Breast epithelium (tissue), 4 donors: ENCODE data around the gene RNF166. TPM values are rescaled to one million over a fixed set of nuclear protein-coding genes. Genes with fewer than 3 reads are reported as not detected.

ENCODE experiments used
- DNase-seq, 2 donors: peaks; one replicate each; pipeline ENCODE4 v3.0.0-alpha.2; 2019; ENCODE audit warnings: low spot score in 2 of 2
- H3K27ac ChIP-seq, 2 donors: fragments of 200-600 bp; sonication (generic) in 1 of 2; one replicate each; pipeline ENCODE4 v1.5.1; 2016 to 2019; ENCODE audit warnings: mild to moderate bottlenecking in 1 of 2
- H3K27me3 ChIP-seq, 2 donors: fragments of 200-600 bp; sonication (generic) in 1 of 2; one replicate each; pipeline versions ENCODE4 v1.5.1 to v1.6.0; 2017 to 2019; ENCODE audit warnings: control low read depth in 1 of 2, mild to moderate bottlenecking in 1 of 2
- H3K36me3 ChIP-seq: fragments of 200-600 bp; one replicate; pipeline ENCODE4 v1.5.1; 2019
- H3K4me1 ChIP-seq, 2 donors: fragments of 200-600 bp; sonication (generic); one replicate each; pipeline ENCODE4 v1.5.1; 2016 to 2019; ENCODE audit warnings: control low read depth in 1 of 2
- H3K4me3 ChIP-seq, 3 donors: fragments of 200-600 bp; sonication (generic); 1 replicate in 2 of 3; 2 replicates in 1 of 3; pipeline ENCODE4 v1.5.1; 2016 to 2019; ENCODE audit warnings: mild to moderate bottlenecking in 3 of 3, moderate library complexity in 2 of 3
- H3K9me3 ChIP-seq, 2 donors: fragments of 200-600 bp; sonication (generic) in 1 of 2; one replicate each; pipeline ENCODE4 v1.5.1; 2016 to 2019; ENCODE audit warnings: control low read depth in 1 of 2
- POLR2A ChIP-seq: fragments of 450-650 bp; IDR thresholded peaks from one replicate; pipeline ENCODE4 v1.6.1; 2016; ENCODE audit warnings: antibody characterized with exemption, mild to moderate bottlenecking, moderate library complexity
- POLR2AphosphoS5 ChIP-seq, 3 donors: sonication (generic); formaldehyde crosslinking; IDR thresholded peaks; one replicate each; pipeline ENCODE4 v1.6.1; 2017; ENCODE audit warnings: antibody characterized with exemption in 3 of 3
- intact Hi-C: fragments of 100-400 bp; cut with DNase I; formaldehyde crosslinking; loops from one replicate; pipeline ENCODE4 v1.15.1; 2023; ENCODE audit warnings: low total_unique reads
- total RNA-seq, 3 donors: library from RNA; depleted of rRNA; stranded (reverse); fragments of >200 nt; gene quantifications; one replicate each; pipeline ENCODE4 v1.1.0, GENCODE V29; 2016
- TF ChIP-seq, protein P1 (sequence below), 3 donors: fragments of 450-650 bp; IDR thresholded peaks; one replicate each; pipeline ENCODE4 v1.5.1; 2016 to 2017; ENCODE audit warnings: antibody characterized with exemption in 3 of 3, mild to moderate bottlenecking in 3 of 3, moderate library complexity in 3 of 3

The RNF166 gene
- total RNA-seq, 3 donors from 2014 or later, result 19.2 to 22.0 (median 21.9) TPM

DNA sequence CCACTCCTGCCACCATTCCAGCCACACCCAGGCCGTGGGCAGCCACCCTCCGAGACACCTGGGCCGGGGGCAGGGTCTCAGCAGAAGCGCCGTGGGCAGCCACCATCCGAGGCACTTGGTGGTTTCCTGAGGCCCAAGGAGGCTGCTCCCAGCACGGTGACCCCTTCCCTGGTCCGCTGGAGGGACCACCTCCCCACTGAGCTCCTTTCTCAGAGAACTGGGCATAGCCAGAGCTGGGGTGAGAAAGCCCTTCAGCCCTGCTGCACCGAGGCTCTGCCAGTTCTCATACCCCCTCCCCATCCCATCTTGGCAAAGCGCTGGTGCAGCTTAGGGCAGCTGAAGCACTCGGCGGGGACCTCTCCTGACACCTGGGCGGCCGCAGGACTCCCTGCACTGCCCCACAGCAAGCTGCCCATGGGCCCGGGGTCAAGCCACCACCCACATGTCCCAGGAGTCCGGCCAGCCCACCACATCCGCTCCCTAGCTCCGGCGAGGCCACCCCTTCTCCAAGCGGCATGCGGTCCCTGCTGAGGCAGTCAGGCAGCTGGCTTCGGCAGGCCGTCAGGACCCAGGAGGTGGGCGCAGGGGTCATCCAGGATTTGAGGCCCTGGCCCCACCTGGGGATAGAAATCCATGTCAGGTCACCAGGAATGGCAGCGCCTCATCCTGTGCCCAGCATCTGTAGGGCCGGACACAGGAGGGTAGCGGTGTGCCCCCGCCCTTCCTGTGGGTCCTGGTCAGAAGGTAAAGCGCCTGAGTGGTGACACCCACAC, 54.0 kb downstream of the RNF166 start:
- DNase-seq, result no peak
- Histone ChIP-seq H3K4me1 (peaks cover 3% of the 10 kb centered on the region in 2 donors), H3K9me3 (no peaks in the 10 kb centered on the region), H3K4me3 (no peak overlapping the region), H3K36me3 (no peaks in the 10 kb centered on the region), H3K27ac (peak overlapping the region; percentile 48 to 71), H3K27me3 (no peaks in the 10 kb centered on the region)
- TF ChIP-seq POLR2A (no peak), POLR2AphosphoS5 (IDR thresholded peaks at IDR 0.05) (no peak)
- TF ChIP-seq, protein P1, sequence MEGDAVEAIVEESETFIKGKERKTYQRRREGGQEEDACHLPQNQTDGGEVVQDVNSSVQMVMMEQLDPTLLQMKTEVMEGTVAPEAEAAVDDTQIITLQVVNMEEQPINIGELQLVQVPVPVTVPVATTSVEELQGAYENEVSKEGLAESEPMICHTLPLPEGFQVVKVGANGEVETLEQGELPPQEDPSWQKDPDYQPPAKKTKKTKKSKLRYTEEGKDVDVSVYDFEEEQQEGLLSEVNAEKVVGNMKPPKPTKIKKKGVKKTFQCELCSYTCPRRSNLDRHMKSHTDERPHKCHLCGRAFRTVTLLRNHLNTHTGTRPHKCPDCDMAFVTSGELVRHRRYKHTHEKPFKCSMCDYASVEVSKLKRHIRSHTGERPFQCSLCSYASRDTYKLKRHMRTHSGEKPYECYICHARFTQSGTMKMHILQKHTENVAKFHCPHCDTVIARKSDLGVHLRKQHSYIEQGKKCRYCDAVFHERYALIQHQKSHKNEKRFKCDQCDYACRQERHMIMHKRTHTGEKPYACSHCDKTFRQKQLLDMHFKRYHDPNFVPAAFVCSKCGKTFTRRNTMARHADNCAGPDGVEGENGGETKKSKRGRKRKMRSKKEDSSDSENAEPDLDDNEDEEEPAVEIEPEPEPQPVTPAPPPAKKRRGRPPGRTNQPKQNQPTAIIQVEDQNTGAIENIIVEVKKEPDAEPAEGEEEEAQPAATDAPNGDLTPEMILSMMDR (IDR thresholded peaks at IDR 0.05), result no peak
- intact Hi-C loops, result no loop called here

GRCh38 chr16:88651276-88651988, 54.8 kb downstream of the RNF166 start:
- Histone ChIP-seq H3K36me3 (no peaks in the 10 kb centered on the region), H3K27ac (peak overlapping the region; percentile 48 to 71), H3K9me3 (no peaks in the 10 kb centered on the region), H3K4me1 (peaks cover 3% of the 10 kb centered on the region in 2 donors), H3K27me3 (no peaks in the 10 kb centered on the region), H3K4me3 (peak overlapping the region; percentile 84 to 86 (median 86))
- DNase-seq, result peak in 1 of 2 donors; percentile 41
- intact Hi-C loops, result no loop called here
- TF ChIP-seq, protein P1 (IDR thresholded peaks at IDR 0.05), result no peak
- TF ChIP-seq POLR2AphosphoS5 (IDR thresholded peaks at IDR 0.05), result peak in 1 of 3 donors; percentile 11
- TF ChIP-seq POLR2A, result no peak

- no peaks in the 10 kb centered on the region for H3K36me3 ChIP-seq
- H3K9me3 ChIP-seq, result no peaks in the 10 kb centered on the region
- peak within 1 kb of the TSS; percentile 48 to 71 for H3K27ac ChIP-seq
- peaks cover 3% of the 10 kb centered on the region in 2 donors for H3K4me1 ChIP-seq
- no peaks in the 10 kb centered on the region for H3K27me3 ChIP-seq
- intact Hi-C loops, result no loop called here
- TF ChIP-seq POLR2A (no peak), POLR2AphosphoS5 (IDR thresholded peaks at IDR 0.05) (no peak)
- TF ChIP-seq, protein P1 (IDR thresholded peaks at IDR 0.05), result no peak
- H3K4me3 ChIP-seq, result peak within 1 kb of the TSS; percentile 84 to 86 (median 86)
- peak in 1 of 2 donors; percentile 49 for DNase-seq
Measured at GRCh38 chr16:88650749-88651275, 55.4 kb downstream of the RNF166 start, which contains the start of gene CYBA. Gene CYBA (minus strand): TSS chr16:88651053. CDS start chr16:88651013, 40 bp downstream.

GRCh38 chr16:88649924-88650748, 56.1 kb downstream of the RNF166 start:
- H3K27ac ChIP-seq, result peak overlapping the region; percentile 48 to 71
- no peaks in the 10 kb centered on the region for H3K9me3 ChIP-seq
- DNase-seq, result no peak
- TF ChIP-seq, protein P1 (IDR thresholded peaks at IDR 0.05), result no peak
- no peak for TF ChIP-seq POLR2AphosphoS5 (IDR thresholded peaks at IDR 0.05)
- no peak for TF ChIP-seq POLR2A
- H3K4me1 ChIP-seq, result peaks cover 3% of the 10 kb centered on the region in 2 donors
- intact Hi-C loops, result no loop called here
- no peaks in the 10 kb centered on the region for H3K27me3 ChIP-seq
- H3K36me3 ChIP-seq, result no peaks in the 10 kb centered on the region
- peak overlapping the region; percentile 84 to 86 (median 86) for H3K4me3 ChIP-seq
